NT2/D1 (cell line): Measurements from ENCODE around the gene EIF2AK3.

Source experiments
- YY1 ChIP-seq: IDR thresholded peaks from 2 replicates; pipeline ENCODE4 v1.6.1; 2011; ENCODE audit not compliant: insufficient read length, insufficient read depth
- ZNF274 ChIP-seq: IDR thresholded peaks from 2 replicates; pipeline ENCODE4 v1.6.1; 2011; ENCODE audit warnings: mild to moderate bottlenecking, low read depth, low read length

GRCh38 chr2:88582030-88582429, 45.2 kb downstream of the EIF2AK3 start:
- TF ChIP-seq YY1: no peak
- no peak for TF ChIP-seq ZNF274
